ENCODE measurements around the gene KIF15. TPM values are rescaled to one million over a fixed set of nuclear protein-coding genes. Genes with fewer than 3 reads are reported as not detected.

The KIF15 gene
- total RNA-seq, 1 experiment from 2014 or later = 21.9 TPM

DNA sequence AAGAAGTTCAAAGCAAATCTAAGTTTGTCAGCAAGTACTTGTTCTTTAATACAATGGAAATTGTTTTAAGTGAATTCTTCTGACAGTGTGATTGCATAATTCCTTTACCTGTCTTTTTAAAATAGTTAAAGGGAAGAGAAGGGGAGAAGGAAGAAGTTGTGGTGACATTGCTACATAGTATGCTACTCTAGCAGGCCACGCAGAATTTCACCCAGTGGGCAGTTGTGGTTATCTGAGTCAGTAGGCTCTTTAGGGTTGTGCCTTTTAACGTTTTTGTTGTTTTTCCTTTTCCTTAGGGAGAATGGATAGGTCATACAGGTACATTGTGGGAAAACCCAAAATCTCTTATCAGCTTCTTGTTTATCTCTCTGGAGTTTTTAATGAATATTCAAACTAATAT, 40.4 kb downstream of the KIF15 start:
- CTCF ChIA-PET = no interaction called here
- Histone ChIP-seq H3K36me3 (ENCODE audit: insufficient read depth, low read length, poor library complexity, severe bottlenecking) (peaks cover 32% of the 10 kb centered on the region), H3K4me3 (ENCODE audit: low read depth, low read length, poor library complexity, severe bottlenecking) (no peak overlapping the region), H3K4me1 (ENCODE audit: insufficient read depth, low read length, poor library complexity, severe bottlenecking) (no peaks in the 10 kb centered on the region), H3K27ac (ENCODE audit: low read depth, low read length, poor library complexity, severe bottlenecking) (no peak overlapping the region), H3K27me3 (replicated peaks; ENCODE audit: insufficient read depth, low read depth, low read length, poor library complexity) (no peaks in the 10 kb centered on the region), H3K9me3 (ENCODE audit: low read depth, low read length, poor library complexity, severe bottlenecking) (no peaks in the 10 kb centered on the region)
- POLR2A ChIA-PET (ENCODE audit: low non-redundant PET) = no interaction called here
- intact Hi-C loops (cut with micrococcal nuclease; ENCODE audit: unreplicated experiment) = no loop called here
- no TSS peak for BruUV-seq (replicated peaks)
- DNase-seq (ENCODE audit: low spot score) = no peak
- no peak for TF ChIP-seq EZH2 (IDR thresholded peaks at IDR 0.05; ENCODE audit: borderline replicate concordance, low read depth, low read length, poor library complexity, severe bottlenecking)
- TF ChIP-seq CTCF (conservative IDR thresholded peaks at IDR 0.05; ENCODE audit: low read depth, low read length) = no peak

- TF ChIP-seq CTCF (conservative IDR thresholded peaks at IDR 0.05; ENCODE audit: low read depth, low read length) (no peak), EZH2 (IDR thresholded peaks at IDR 0.05; ENCODE audit: borderline replicate concordance, low read depth, low read length, poor library complexity, severe bottlenecking) (no peak)
- H3K9me3 ChIP-seq (ENCODE audit: low read depth, low read length, poor library complexity, severe bottlenecking) = no peaks in the 10 kb centered on the region
- intact Hi-C loops (cut with micrococcal nuclease; ENCODE audit: unreplicated experiment) = no loop called here
- no peak overlapping the region for H3K4me3 ChIP-seq (ENCODE audit: low read depth, low read length, poor library complexity, severe bottlenecking)
- BruUV-seq (replicated peaks) = no TSS peak
- H3K27ac ChIP-seq (ENCODE audit: low read depth, low read length, poor library complexity, severe bottlenecking) = no peak overlapping the region
- ChIA-PET POLR2A (ENCODE audit: low non-redundant PET) (no interaction called here), CTCF (no interaction called here)
- no peaks in the 10 kb centered on the region for H3K27me3 ChIP-seq (replicated peaks; ENCODE audit: insufficient read depth, low read depth, low read length, poor library complexity)
- H3K36me3 ChIP-seq (ENCODE audit: insufficient read depth, low read length, poor library complexity, severe bottlenecking) = peaks cover 29% of the 10 kb centered on the region
- H3K4me1 ChIP-seq (ENCODE audit: insufficient read depth, low read length, poor library complexity, severe bottlenecking) = no peaks in the 10 kb centered on the region
- no peak for DNase-seq (ENCODE audit: low spot score)
Observed at GRCh38 chr3:44803298-44803697, 41.7 kb downstream of the KIF15 start.

- intact Hi-C loops (cut with micrococcal nuclease; ENCODE audit: unreplicated experiment) = no loop called here
- Histone ChIP-seq H3K9me3 (ENCODE audit: low read depth, low read length, poor library complexity, severe bottlenecking) (no peaks in the 10 kb centered on the region), H3K36me3 (ENCODE audit: insufficient read depth, low read length, poor library complexity, severe bottlenecking) (peaks cover 33% of the 10 kb centered on the region), H3K27ac (ENCODE audit: low read depth, low read length, poor library complexity, severe bottlenecking) (no peak overlapping the region), H3K4me1 (ENCODE audit: insufficient read depth, low read length, poor library complexity, severe bottlenecking) (no peaks in the 10 kb centered on the region), H3K27me3 (replicated peaks; ENCODE audit: insufficient read depth, low read depth, low read length, poor library complexity) (no peaks in the 10 kb centered on the region), H3K4me3 (ENCODE audit: low read depth, low read length, poor library complexity, severe bottlenecking) (no peak overlapping the region)
- no TSS peak for BruUV-seq (replicated peaks)
- ChIA-PET POLR2A (ENCODE audit: low non-redundant PET) (no interaction called here), CTCF (no interaction called here)
- no peak for DNase-seq (ENCODE audit: low spot score)
- TF ChIP-seq CTCF (conservative IDR thresholded peaks at IDR 0.05; ENCODE audit: low read depth, low read length) = no peak
- no peak for TF ChIP-seq EZH2 (IDR thresholded peaks at IDR 0.05; ENCODE audit: borderline replicate concordance, low read depth, low read length, poor library complexity, severe bottlenecking)
Observed at GRCh38 chr3:44805960-44806359, 44.4 kb downstream of the KIF15 start.

Measured in A673 (cell line).